OCI-LY7 (cell line): Measurements from ENCODE around the gene RBMS1. TPM values are rescaled to one million over a fixed set of nuclear protein-coding genes. Genes with fewer than 3 reads are reported as not detected.

Experiments
- BruUV-seq: library from RNA; stranded (reverse); fragments of 400-500 nt; replicated peaks from 2 replicates; lab custom pipeline; 2021; lab: Mats Ljungman, UMichigan
- CTCF ChIA-PET: fragments of 300-600 bp; sonication (Branson Sonifier 250); formaldehyde crosslinking; loops from one replicate; lab custom pipeline; 2022; ENCODE audit warnings: antibody characterized with exemption; ENCODE audit not compliant: unreplicated experiment; lab: Charles Lee
- POLR2A ChIA-PET: fragments of 300-600 bp; sonication (Branson Sonifier 250); formaldehyde crosslinking; loops from one replicate; lab custom pipeline; 2022; ENCODE audit warnings: antibody characterized with exemption; lab: Charles Lee
- DNase-seq: peaks from one replicate; pipeline ENCODE4 v3.0.0-alpha.2; 2015; ENCODE audit warnings: low spot score
- H2AFZ ChIP-seq: fragments of 200-600 bp; sonication (generic), shearing (Covaris generic); 2 replicates; pipeline ENCODE4 v1.6.1; 2014; ENCODE audit warnings: mild to moderate bottlenecking, antibody characterized with exemption, low read length, moderate library complexity
- H3K27ac ChIP-seq: fragments of 200-600 bp; sonication (generic); 2 replicates; pipeline ENCODE4 v1.5.1; 2014; ENCODE audit warnings: mixed run types, low read depth, mild to moderate bottlenecking, moderate library complexity, low read length, inconsistent platforms; ENCODE audit not compliant: poor library complexity, severe bottlenecking
- H3K36me3 ChIP-seq: fragments of 200-600 bp; sonication (generic); 2 replicates; pipeline ENCODE4 v1.6.1; 2014; ENCODE audit warnings: mild to moderate bottlenecking, antibody characterized with exemption, low read length, moderate library complexity, mixed read lengths; ENCODE audit not compliant: insufficient read depth
- H3K4me1 ChIP-seq: fragments of 200-600 bp; sonication (generic); 2 replicates; pipeline ENCODE4 v1.5.1; 2014; ENCODE audit warnings: mild to moderate bottlenecking, low read length; ENCODE audit not compliant: insufficient read depth, poor library complexity, severe bottlenecking
- H3K4me2 ChIP-seq: fragments of 200-600 bp; sonication (generic); 2 replicates; pipeline ENCODE4 v1.6.1; 2014; ENCODE audit warnings: mild to moderate bottlenecking, low read length
- H3K4me3 ChIP-seq: fragments of 200-600 bp; sonication (generic); 2 replicates; pipeline ENCODE4 v1.5.1; 2014; ENCODE audit warnings: mild to moderate bottlenecking, low read depth, low read length; ENCODE audit not compliant: poor library complexity, severe bottlenecking
- H3K79me2 ChIP-seq: fragments of 200-600 bp; sonication (generic); 2 replicates; pipeline ENCODE4 v1.6.1; 2016; ENCODE audit warnings: low read depth, mild to moderate bottlenecking, low read length, moderate library complexity, mixed read lengths; ENCODE audit not compliant: insufficient read depth
- H3K9me2 ChIP-seq: fragments of 200-600 bp; sonication (generic); 2 replicates; pipeline ENCODE4 v1.6.1; 2016; ENCODE audit warnings: mild to moderate bottlenecking, low read length, mixed read lengths; ENCODE audit not compliant: insufficient read depth
- H3K9me3 ChIP-seq: fragments of 200-600 bp; sonication (generic); 2 replicates; pipeline ENCODE4 v1.6.1; 2014; ENCODE audit warnings: mild to moderate bottlenecking, mixed run types, low read length, mixed read lengths
- H4K20me1 ChIP-seq: fragments of 200-600 bp; sonication (generic); 2 replicates; pipeline ENCODE4 v1.6.1; 2014; ENCODE audit warnings: mild to moderate bottlenecking, antibody characterized with exemption, low read length, moderate library complexity, mixed read lengths; ENCODE audit not compliant: insufficient read depth
- CTCF ChIP-seq: fragments of 200-600 bp; sonication (generic); conservative IDR thresholded peaks from 2 replicates; pipeline ENCODE4 v1.5.1; 2014; ENCODE audit warnings: mild to moderate bottlenecking, antibody characterized with exemption, low read length, moderate library complexity, mixed read lengths
- EZH2phosphoT487 ChIP-seq: fragments of 200-600 bp; sonication (generic); IDR thresholded peaks from 2 replicates; pipeline ENCODE4 v1.6.1; 2018; ENCODE audit warnings: low read depth, borderline replicate concordance, mild to moderate bottlenecking, mixed run types, antibody characterized with exemption, low read length, moderate library complexity, mixed read lengths
- intact Hi-C: fragments of 100-400 bp; cut with micrococcal nuclease; formaldehyde crosslinking; loops from one replicate; pipeline ENCODE4 v1.10.0; 2022; ENCODE audit not compliant: unreplicated experiment
- total RNA-seq, 2 experiments: library from RNA; depleted of rRNA in 1 of 2; stranded (reverse); fragments of >200 nt in 1 of 2; shearing (Covaris generic) in 1 of 2; gene quantifications; 2 replicates each; pipeline ENCODE4 v1.2.3, GENCODE V29; 2014 to 2022

The RBMS1 gene
- total RNA-seq, 2 experiments from 2014 or later, result 29.5 to 35.7 TPM

DNA sequence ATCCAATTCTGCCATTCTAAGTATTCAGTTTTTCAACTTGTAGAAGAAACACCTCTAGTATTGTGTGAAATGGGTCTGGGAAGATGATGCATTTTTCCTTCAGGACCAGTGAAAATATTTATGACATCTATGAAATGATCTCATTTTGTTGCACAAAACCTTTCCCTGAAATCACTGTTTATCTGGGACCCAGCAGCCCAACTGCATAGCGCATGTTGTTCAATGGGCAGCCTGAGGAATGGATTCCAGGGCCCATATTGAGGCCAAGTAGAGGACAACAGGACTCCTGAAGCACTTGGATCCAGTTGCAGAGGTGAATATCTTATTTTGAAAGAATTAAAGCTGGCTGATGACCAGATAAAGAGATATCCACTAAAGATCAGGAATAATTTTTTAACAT, 7.3 kb downstream of the RBMS1 start:
- Histone ChIP-seq H3K9me3 (no peaks in the 10 kb centered on the region), H3K9me2 (no peaks in the 10 kb centered on the region), H2AFZ (no peak overlapping the region), H3K79me2 (no peaks in the 10 kb centered on the region), H3K36me3 (no peaks in the 10 kb centered on the region), H3K4me2 (no peak overlapping the region), H3K4me3 (no peak overlapping the region), H3K4me1 (no peaks in the 10 kb centered on the region), H3K27ac (no peak overlapping the region), H4K20me1 (no peaks in the 10 kb centered on the region)
- TF ChIP-seq CTCF (no peak), EZH2phosphoT487 (no peak)
- intact Hi-C loops, result no loop called here
- ChIA-PET CTCF (interaction anchor here (0.9 kb wide), 1 partner anchor 27 kb away, joined by 3 read pairs; no protein-coding TSS in a partner anchor), POLR2A (interaction anchor here (0.5 kb wide), 1 partner anchor 35 kb away, joined by 4 read pairs; no protein-coding TSS in a partner anchor)
- no peak for DNase-seq
- BruUV-seq, result no TSS peak

- no peak overlapping the region for H3K4me3 ChIP-seq
- no TSS peak for BruUV-seq
- H3K4me1 ChIP-seq, result no peaks in the 10 kb centered on the region
- H3K36me3 ChIP-seq, result no peaks in the 10 kb centered on the region
- H3K9me2 ChIP-seq, result no peaks in the 10 kb centered on the region
- no peak overlapping the region for H3K27ac ChIP-seq
- CTCF ChIA-PET, result no interaction called here
- intact Hi-C loops, result no loop called here
- no peak for DNase-seq
- no peaks in the 10 kb centered on the region for H4K20me1 ChIP-seq
- no peak overlapping the region for H3K4me2 ChIP-seq
- no peak overlapping the region for H2AFZ ChIP-seq
- POLR2A ChIA-PET, result no interaction called here
- no peak for TF ChIP-seq EZH2phosphoT487
- TF ChIP-seq CTCF, result no peak
- H3K9me3 ChIP-seq, result no peaks in the 10 kb centered on the region
- no peaks in the 10 kb centered on the region for H3K79me2 ChIP-seq
Observed at GRCh38 chr2:160484859-160485520, 8.6 kb downstream of the RBMS1 start.

GRCh38 chr2:160482673-160483072, 10.9 kb downstream of the RBMS1 start:
- DNase-seq, result no peak
- TF ChIP-seq CTCF (no peak), EZH2phosphoT487 (no peak)
- Histone ChIP-seq H3K4me2 (no peak overlapping the region), H3K4me1 (no peaks in the 10 kb centered on the region), H2AFZ (no peak overlapping the region), H3K9me2 (no peaks in the 10 kb centered on the region), H3K9me3 (no peaks in the 10 kb centered on the region), H3K27ac (no peak overlapping the region), H3K4me3 (no peak overlapping the region), H4K20me1 (no peaks in the 10 kb centered on the region), H3K36me3 (no peaks in the 10 kb centered on the region), H3K79me2 (no peaks in the 10 kb centered on the region)
- ChIA-PET CTCF (no interaction called here), POLR2A (no interaction called here)
- BruUV-seq, result no TSS peak
- intact Hi-C loops, result no loop called here
